Keratinocyte (primary cell): ENCODE data around the gene CDH1. TPM values are rescaled to one million over a fixed set of nuclear protein-coding genes. Genes with fewer than 3 reads are reported as not detected.

ENCODE experiments used
- DNase-seq: peaks from one replicate; pipeline ENCODE4 v3.0.0-alpha.2; 2011; ENCODE audit warnings: low read depth, missing footprints, low spot score
- FAIRE-seq: peaks from 2 replicates; lab custom pipeline; 2011; peaks lifted over from hg19 to GRCh38; lab: Jason Lieb, UNC
- H2AFZ ChIP-seq: 2 replicates; pipeline ENCODE4 v1.6.0; 2012; ENCODE audit warnings: low read length, control low read depth, inconsistent platforms; ENCODE audit not compliant: control insufficient read depth
- H3K27ac ChIP-seq: 2 replicates; pipeline ENCODE4 v1.5.1; 2011; ENCODE audit warnings: low read length; ENCODE audit not compliant: control insufficient read depth, insufficient read depth
- H3K27me3 ChIP-seq: 3 replicates; pipeline ENCODE4 v1.6.0; 2011; ENCODE audit warnings: low read length; ENCODE audit not compliant: control insufficient read depth, insufficient read depth; ENCODE audit errors: extremely low read depth
- H3K36me3 ChIP-seq, 2 experiments: 2 replicates in 1 of 2; 3 replicates in 1 of 2; pipeline ENCODE4 v1.5.1; 2011; ENCODE audit warnings: low read length in 2 of 2, mild to moderate bottlenecking in 1 of 2; ENCODE audit not compliant: control insufficient read depth in 2 of 2, insufficient read depth in 2 of 2; ENCODE audit errors: extremely low read depth in 1 of 2
- H3K4me1 ChIP-seq: 3 replicates; pipeline ENCODE4 v1.5.1; 2011; ENCODE audit warnings: low read length; ENCODE audit not compliant: control insufficient read depth, insufficient read depth; ENCODE audit errors: extremely low read depth
- H3K4me2 ChIP-seq: 3 replicates; pipeline ENCODE4 v1.6.0; 2011; ENCODE audit warnings: low read depth, low read length; ENCODE audit not compliant: control insufficient read depth, insufficient read depth; ENCODE audit errors: extremely low read depth
- H3K4me3 ChIP-seq, 3 experiments: fragments of 200-600 bp in 1 of 3; sonication (generic) in 1 of 3; 2 replicates in 2 of 3; 3 replicates in 1 of 3; pipeline ENCODE4 v1.5.1; 2011 to 2016; ENCODE audit warnings: low read length in 3 of 3, mild to moderate bottlenecking in 3 of 3, control low read depth in 2 of 3, inconsistent platforms in 1 of 3, low read depth in 1 of 3, mixed read lengths in 1 of 3, mixed run types in 1 of 3, moderate library complexity in 1 of 3; ENCODE audit not compliant: control insufficient read depth in 2 of 3, insufficient read depth in 2 of 3; ENCODE audit errors: extremely low read depth in 1 of 3
- H3K79me2 ChIP-seq: 2 replicates; pipeline ENCODE4 v1.6.0; 2012; ENCODE audit warnings: low read length; ENCODE audit not compliant: control insufficient read depth, insufficient read depth
- H3K9ac ChIP-seq: 3 replicates; pipeline ENCODE4 v1.6.0; 2011; ENCODE audit warnings: low read length; ENCODE audit not compliant: control insufficient read depth, insufficient read depth; ENCODE audit errors: extremely low read depth
- H3K9me1 ChIP-seq: 3 replicates; pipeline ENCODE4 v1.6.0; 2011; ENCODE audit warnings: low read length; ENCODE audit not compliant: control insufficient read depth, insufficient read depth; ENCODE audit errors: extremely low read depth
- H3K9me3 ChIP-seq: 2 replicates; pipeline ENCODE4 v1.5.1; 2012; ENCODE audit warnings: low read depth, low read length; ENCODE audit not compliant: control insufficient read depth
- H4K20me1 ChIP-seq: 3 replicates; pipeline ENCODE4 v1.6.0; 2011; ENCODE audit warnings: low read length; ENCODE audit not compliant: control insufficient read depth, insufficient read depth; ENCODE audit errors: extremely low read depth
- CTCF ChIP-seq, 3 experiments: IDR thresholded peaks in 1 of 3; conservative IDR thresholded peaks in 1 of 3; optimal IDR thresholded peaks in 1 of 3; 2 replicates in 2 of 3; 3 replicates in 1 of 3; pipeline versions ENCODE3 to v1.5.1; 2011; ENCODE audit warnings: low read length in 3 of 3, mild to moderate bottlenecking in 3 of 3, moderate library complexity in 2 of 3, control low read depth in 1 of 3, inconsistent platforms in 1 of 3; ENCODE audit not compliant: insufficient read depth in 2 of 3; ENCODE audit errors: extremely low read depth in 1 of 3
- EZH2 ChIP-seq: IDR thresholded peaks from one replicate; pipeline ENCODE4 v1.6.1; 2012; ENCODE audit warnings: inconsistent platforms, mild to moderate bottlenecking, low read length, moderate library complexity
- dilution Hi-C: fragments of 300-500 bp; cut with MboI; formaldehyde crosslinking; loops from one replicate; pipeline ENCODE4 v1.7.0; 2020; ENCODE audit warnings: low sequenced_read_pairs; ENCODE audit not compliant: extremely low pct_ligation_motif_present
- polyA plus RNA-seq, 5 experiments: library from polyadenylated mRNA; depleted of rRNA in 3 of 5; stranded (reverse) in 3 of 5; stranded (forward) in 1 of 5; unstranded in 1 of 5; fragments of >200 nt; gene quantifications; 1 replicate in 1 of 5; 2 replicates in 3 of 5; 3 replicates in 1 of 5; pipeline versions ENCODE4 v1.2.1 to v1.2.3, GENCODE V29; 2011 to 2012; ENCODE audit warnings: missing spikeins in 2 of 5, low read depth in 1 of 5, low replicate concordance in 1 of 5
- small RNA-seq, 3 experiments: library from RNA; depleted of rRNA; stranded (forward); fragments of <200 nt; gene quantifications; one replicate each; pipeline ENCODE3, GENCODE V24; 2012; ENCODE audit warnings: low read depth in 3 of 3, low replicate concordance in 1 of 3; ENCODE audit not compliant: insufficient read length in 3 of 3

The CDH1 gene
- polyA plus RNA-seq, 1 donor (not counting 4 experiments of a cell fraction or from before 2014, with no cell fraction given), result 247 TPM

DNA sequence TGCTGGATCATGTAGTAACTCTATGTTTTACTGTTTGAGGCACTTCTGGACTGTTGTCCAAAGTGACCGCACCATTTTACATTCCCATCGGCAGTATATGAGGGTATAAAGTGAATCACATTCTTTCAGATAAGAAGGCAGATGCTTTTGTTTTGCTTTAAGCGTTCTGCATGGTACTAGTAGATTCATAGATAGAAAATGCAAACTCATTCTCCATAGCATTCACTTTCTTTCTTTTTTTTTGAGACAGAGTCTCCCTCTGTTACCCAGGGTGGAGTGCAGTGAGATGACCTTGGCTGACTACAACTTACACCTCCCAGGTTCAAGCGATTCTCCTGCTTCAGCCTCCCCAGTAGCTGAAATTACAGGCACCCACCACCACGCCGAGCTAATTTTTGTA lies 146.6 kb downstream of the CDH1 start:
- no peaks in the 10 kb centered on the region for H3K9me3 ChIP-seq
- no peaks in the 10 kb centered on the region for H3K79me2 ChIP-seq
- no peaks in the 10 kb centered on the region for H3K4me1 ChIP-seq
- DNase-seq, result no peak
- H3K9me1 ChIP-seq, result no peaks in the 10 kb centered on the region
- TF ChIP-seq EZH2 (no peak), CTCF (optimal IDR thresholded peaks at IDR 0.05 in 1 of 3, IDR thresholded peaks at IDR 0.05 in 1 of 3, conservative IDR thresholded peaks at IDR 0.05 in 1 of 3; ENCODE audit: extremely low read depth in 1 of 3, insufficient read depth in 2 of 3, low read length in 3 of 3) (no peak)
- no peak overlapping the region for H3K4me2 ChIP-seq
- no peaks in the 10 kb centered on the region for H4K20me1 ChIP-seq
- no peaks in the 10 kb centered on the region for H3K27me3 ChIP-seq
- H3K27ac ChIP-seq, result no peak overlapping the region
- no peak overlapping the region for H3K9ac ChIP-seq
- dilution Hi-C loops, result no loop called here
- H2AFZ ChIP-seq, result no peak overlapping the region
- peaks cover 2 to 6% of the 10 kb centered on the region in 2 experiments for H3K36me3 ChIP-seq
- H3K4me3 ChIP-seq, result no peak overlapping the region
- FAIRE-seq, result no peak

DNA sequence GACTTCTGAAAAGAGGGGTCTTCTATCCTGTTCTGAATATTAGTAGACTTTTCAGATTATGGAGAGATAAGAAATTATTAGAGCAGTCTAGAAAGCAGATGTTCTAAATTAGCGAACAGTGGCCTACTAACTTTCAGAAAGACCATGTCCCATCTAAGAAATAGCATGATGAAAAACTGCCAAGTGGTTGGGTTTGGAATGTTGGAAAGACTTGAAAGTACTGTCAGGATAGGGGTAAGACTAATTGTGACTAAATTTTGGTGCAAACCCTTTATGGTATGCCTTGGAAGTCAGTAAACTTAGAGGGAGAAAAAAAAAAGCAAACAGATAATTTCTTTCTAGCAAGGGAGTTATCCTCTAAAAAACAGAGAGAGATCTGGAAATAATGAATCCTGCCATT lies 147.3 kb downstream of the CDH1 start:
- Histone ChIP-seq H3K4me2 (no peak overlapping the region), H3K27me3 (no peaks in the 10 kb centered on the region), H3K9me3 (no peaks in the 10 kb centered on the region), H3K36me3 (peaks cover 2 to 6% of the 10 kb centered on the region in 2 experiments), H3K4me3 (no peak overlapping the region), H3K9ac (no peak overlapping the region), H2AFZ (no peak overlapping the region), H3K27ac (no peak overlapping the region), H3K9me1 (no peaks in the 10 kb centered on the region), H4K20me1 (no peaks in the 10 kb centered on the region), H3K4me1 (no peaks in the 10 kb centered on the region), H3K79me2 (no peaks in the 10 kb centered on the region)
- dilution Hi-C loops, result no loop called here
- FAIRE-seq (no peak), DNase-seq (no peak)
- TF ChIP-seq EZH2 (no peak), CTCF (optimal IDR thresholded peaks at IDR 0.05 in 1 of 3, IDR thresholded peaks at IDR 0.05 in 1 of 3, conservative IDR thresholded peaks at IDR 0.05 in 1 of 3; ENCODE audit: extremely low read depth in 1 of 3, insufficient read depth in 2 of 3, low read length in 3 of 3) (no peak)

Small RNAs within 50 kb of the gene (small RNA-seq; reads per million reads assigned to genes)
- gene RNA5SP429, result 0 to 0.50 (median 0.33) reads per million in 3 experiments

Other genes starting within 250 kb of the CDH1 start
- 11.3 to 16.9 TPM (median 15.3 TPM) in 3 replicates for gene ZFP90, start 198.0 kb upstream of the CDH1 start, polyA plus RNA-seq
- gene CDH3, start 92.0 kb upstream of the CDH1 start, polyA plus RNA-seq, result 366 to 711 TPM (median 524 TPM) in 3 replicates
- gene TANGO6, start 106.2 kb downstream of the CDH1 start, polyA plus RNA-seq, result 9.4 to 13.1 TPM (median 13.0 TPM) in 3 replicates